Suprapubic skin (tissue), 4 donors: ENCODE measurements around the gene MKLN1. TPM values are rescaled to one million over a fixed set of nuclear protein-coding genes. Genes with fewer than 3 reads are reported as not detected.
"Not testable (repeated sequence)": the region's sequence is repeated elsewhere in the genome, so short reads cannot be mapped to it uniquely, and the experiment has no call there.

Source experiments
- DNase-seq, 2 donors: peaks; one replicate each; pipeline ENCODE4 v3.0.0-alpha.2; 2019; ENCODE audit warnings: low spot score in 2 of 2
- H3K27ac ChIP-seq: fragments of 200-600 bp; sonication (generic); one replicate; pipeline ENCODE4 v1.5.1; 2019
- H3K27me3 ChIP-seq: fragments of 200-600 bp; sonication (generic); one replicate; pipeline ENCODE4 v1.5.1; 2019
- H3K36me3 ChIP-seq: fragments of 200-600 bp; sonication (generic); one replicate; pipeline ENCODE4 v1.5.1; 2019
- H3K4me1 ChIP-seq: fragments of 200-600 bp; sonication (generic); one replicate; pipeline ENCODE4 v1.5.1; 2019
- H3K4me3 ChIP-seq: fragments of 200-600 bp; sonication (generic); one replicate; pipeline ENCODE4 v1.5.1; 2019; ENCODE audit warnings: mild to moderate bottlenecking
- H3K9me3 ChIP-seq: fragments of 200-600 bp; sonication (generic); one replicate; pipeline ENCODE4 v1.5.1; 2019
- EP300 ChIP-seq: sonication (generic); formaldehyde crosslinking; IDR thresholded peaks from one replicate; pipeline ENCODE4 v1.6.1; 2017; ENCODE audit warnings: antibody characterized with exemption
- POLR2A ChIP-seq, 2 donors: fragments of 450-650 bp; IDR thresholded peaks; one replicate each; pipeline ENCODE4 v1.6.1; 2017; ENCODE audit warnings: antibody characterized with exemption in 2 of 2, mild to moderate bottlenecking in 2 of 2, moderate library complexity in 2 of 2
- POLR2AphosphoS5 ChIP-seq, 3 donors: sonication (generic); formaldehyde crosslinking; IDR thresholded peaks; one replicate each; pipeline ENCODE4 v1.6.1; 2017; ENCODE audit warnings: antibody characterized with exemption in 3 of 3
- WGBS: methylation state at CpG from one replicate; pipeline ENCODE4 v1.1.5; 2018; 5-methylcytosine and 5-hydroxymethylcytosine counted together
- total RNA-seq, 4 donors: library from RNA; depleted of rRNA; stranded (reverse); fragments of >200 nt; gene quantifications; one replicate each; pipeline ENCODE4 v1.1.0, GENCODE V29; 2016
- TF ChIP-seq, protein P1 (sequence below), 2 donors: fragments of 200-600 bp in 1 of 2; fragments of 450-650 bp in 1 of 2; sonication (generic) in 1 of 2; IDR thresholded peaks; one replicate each; pipeline ENCODE4 v1.5.1; 2016 to 2019; ENCODE audit warnings: antibody characterized with exemption in 2 of 2, mild to moderate bottlenecking in 1 of 2, moderate library complexity in 1 of 2

Gene MKLN1
- total RNA-seq, 4 donors from 2014 or later: 32.9 to 76.0 (median 39.9) TPM

DNA sequence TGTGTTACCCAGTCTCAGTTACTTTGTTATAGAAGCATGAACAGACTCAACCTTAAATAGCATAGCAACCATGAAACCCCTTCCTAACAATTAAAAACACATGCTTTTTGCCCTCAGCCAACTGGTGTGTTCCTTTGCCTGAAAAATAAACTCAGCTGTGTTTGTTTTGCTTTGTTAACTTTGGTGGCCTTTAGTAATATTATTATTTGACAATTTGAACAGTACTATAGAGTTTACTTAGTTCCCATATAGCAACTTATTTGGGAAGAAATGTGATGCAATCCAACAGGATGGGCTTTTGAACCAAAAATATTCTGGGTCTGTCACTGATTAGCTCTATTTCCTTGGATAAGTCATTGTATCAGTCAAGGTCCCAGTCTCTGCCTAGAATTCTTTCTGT is 22.5 kb upstream of the MKLN1 start:
- no peak overlapping the region for H3K27ac ChIP-seq
- no peak for TF ChIP-seq EP300
- no peak for TF ChIP-seq POLR2A (IDR thresholded peaks at IDR 0.05)
- TF ChIP-seq, protein P1, sequence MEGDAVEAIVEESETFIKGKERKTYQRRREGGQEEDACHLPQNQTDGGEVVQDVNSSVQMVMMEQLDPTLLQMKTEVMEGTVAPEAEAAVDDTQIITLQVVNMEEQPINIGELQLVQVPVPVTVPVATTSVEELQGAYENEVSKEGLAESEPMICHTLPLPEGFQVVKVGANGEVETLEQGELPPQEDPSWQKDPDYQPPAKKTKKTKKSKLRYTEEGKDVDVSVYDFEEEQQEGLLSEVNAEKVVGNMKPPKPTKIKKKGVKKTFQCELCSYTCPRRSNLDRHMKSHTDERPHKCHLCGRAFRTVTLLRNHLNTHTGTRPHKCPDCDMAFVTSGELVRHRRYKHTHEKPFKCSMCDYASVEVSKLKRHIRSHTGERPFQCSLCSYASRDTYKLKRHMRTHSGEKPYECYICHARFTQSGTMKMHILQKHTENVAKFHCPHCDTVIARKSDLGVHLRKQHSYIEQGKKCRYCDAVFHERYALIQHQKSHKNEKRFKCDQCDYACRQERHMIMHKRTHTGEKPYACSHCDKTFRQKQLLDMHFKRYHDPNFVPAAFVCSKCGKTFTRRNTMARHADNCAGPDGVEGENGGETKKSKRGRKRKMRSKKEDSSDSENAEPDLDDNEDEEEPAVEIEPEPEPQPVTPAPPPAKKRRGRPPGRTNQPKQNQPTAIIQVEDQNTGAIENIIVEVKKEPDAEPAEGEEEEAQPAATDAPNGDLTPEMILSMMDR (IDR thresholded peaks at IDR 0.05): no peak
- no peak for TF ChIP-seq POLR2AphosphoS5 (IDR thresholded peaks at IDR 0.05)
- H3K36me3 ChIP-seq: no peaks in the 10 kb centered on the region
- no peaks in the 10 kb centered on the region for H3K27me3 ChIP-seq
- no peak for DNase-seq
- no peak overlapping the region for H3K4me3 ChIP-seq
- no peaks in the 10 kb centered on the region for H3K9me3 ChIP-seq
- H3K4me1 ChIP-seq: peaks cover 10% of the 10 kb centered on the region

DNA sequence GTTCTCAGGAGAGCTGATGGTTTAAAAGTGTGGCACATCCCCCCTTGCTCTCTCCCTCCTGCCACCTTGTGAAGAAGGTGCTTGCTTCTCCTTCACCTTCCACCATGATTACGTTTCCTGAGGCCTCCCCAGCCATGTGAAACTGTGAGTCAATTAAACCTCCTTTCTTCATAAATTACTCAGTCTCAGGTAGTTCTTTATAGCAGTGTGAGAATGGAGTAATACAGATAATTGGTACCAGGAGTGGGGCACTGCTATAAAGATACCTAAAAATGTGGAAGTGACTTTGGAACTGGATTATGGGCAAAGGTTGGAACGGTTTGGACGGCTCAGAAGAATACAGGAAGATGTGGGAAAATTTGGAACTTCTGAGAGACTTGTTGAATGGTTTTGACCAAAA is 21.6 kb upstream of the MKLN1 start:
- not testable (repeated sequence) for H3K4me1 ChIP-seq, H3K27ac ChIP-seq, H3K4me3 ChIP-seq, DNase-seq, H3K36me3 ChIP-seq, H3K27me3 ChIP-seq, H3K9me3 ChIP-seq
- 89% methylated on average over 3 of the region's 3 CpGs for WGBS

DNA sequence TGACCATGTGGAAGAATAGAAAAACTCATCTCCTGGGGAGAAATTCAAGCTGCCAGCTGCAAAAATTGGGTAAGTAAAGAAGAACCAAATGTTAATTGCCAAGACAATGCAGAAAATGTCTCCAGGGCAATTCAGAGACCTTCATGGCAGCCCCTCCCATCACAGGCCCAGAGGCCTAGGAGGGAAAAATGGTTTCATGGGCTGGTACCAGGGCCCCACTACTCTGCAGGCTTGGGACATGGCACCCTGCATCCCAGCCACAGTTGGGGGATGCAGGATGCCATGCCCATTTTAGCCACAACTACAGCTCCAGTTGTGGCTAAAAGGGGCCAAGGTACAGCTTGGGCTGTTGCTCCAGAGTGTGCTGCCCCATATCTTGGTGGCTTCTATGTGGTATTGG is 20.9 kb upstream of the MKLN1 start:
- Histone ChIP-seq H3K36me3 (no peaks in the 10 kb centered on the region), H3K9me3 (no peaks in the 10 kb centered on the region), H3K4me1 (no peaks in the 10 kb centered on the region), H3K4me3 (no peak overlapping the region), H3K27ac (no peak overlapping the region), H3K27me3 (no peaks in the 10 kb centered on the region)
- no peak for TF ChIP-seq POLR2A (IDR thresholded peaks at IDR 0.05)
- no peak for TF ChIP-seq EP300
- no peak for TF ChIP-seq POLR2AphosphoS5 (IDR thresholded peaks at IDR 0.05)
- no peak for DNase-seq

DNA sequence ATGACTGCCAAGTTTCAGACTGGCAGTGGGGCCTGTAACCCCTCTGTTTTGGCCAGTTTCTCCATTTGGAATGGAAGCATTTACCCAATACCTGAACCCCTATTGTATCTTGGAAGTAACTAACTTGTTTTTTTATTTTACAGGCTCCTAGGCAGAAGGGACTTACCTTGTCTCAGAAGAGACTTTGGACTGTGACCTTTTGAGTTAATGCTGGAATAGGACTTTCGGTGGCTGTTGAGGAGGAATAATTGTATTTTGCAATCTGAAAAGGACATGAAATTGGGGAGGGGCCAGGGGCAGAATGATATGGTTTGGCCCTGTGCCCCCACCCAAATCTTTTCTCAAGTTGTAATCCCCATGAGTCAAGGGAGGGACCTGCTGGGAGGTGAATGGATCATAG is 20.0 kb upstream of the MKLN1 start:
- H3K27me3 ChIP-seq: no peaks in the 10 kb centered on the region

DNA sequence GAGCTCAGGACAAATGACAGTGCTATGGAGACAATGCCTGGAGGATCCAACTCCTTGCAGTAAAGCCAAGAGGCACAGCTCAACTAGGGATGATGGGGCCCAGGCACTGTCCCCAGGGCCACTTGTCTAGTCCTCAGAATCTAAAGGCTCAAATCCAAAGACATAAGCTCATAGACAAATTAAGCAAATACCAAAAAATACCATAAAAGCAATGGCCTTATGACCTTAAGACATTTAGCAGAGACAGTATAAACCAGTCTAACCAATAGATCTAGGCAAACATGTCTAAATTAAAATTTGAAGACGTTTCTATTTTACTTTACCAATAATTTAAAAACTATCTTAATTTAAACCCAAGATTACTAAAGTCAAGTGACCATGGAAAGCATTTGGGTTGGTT is 14.8 kb upstream of the MKLN1 start:
- H3K27me3 ChIP-seq: no peaks in the 10 kb centered on the region
- no peak for DNase-seq
- H3K27ac ChIP-seq: no peak overlapping the region
- H3K4me3 ChIP-seq: no peak overlapping the region
- no peak for TF ChIP-seq POLR2AphosphoS5 (IDR thresholded peaks at IDR 0.05)
- TF ChIP-seq POLR2A (IDR thresholded peaks at IDR 0.05): no peak
- TF ChIP-seq, protein P1 (IDR thresholded peaks at IDR 0.05): no peak
- TF ChIP-seq EP300: no peak
- no peaks in the 10 kb centered on the region for H3K36me3 ChIP-seq
- H3K4me1 ChIP-seq: no peaks in the 10 kb centered on the region
- H3K9me3 ChIP-seq: no peaks in the 10 kb centered on the region
- 75% methylated on average over 1 of the region's 1 CpG for WGBS

More for the DNA sequence above, 20.0 kb upstream of the MKLN1 start:
- no peak for DNase-seq
- H3K9me3 ChIP-seq: no peaks in the 10 kb centered on the region
- 93% methylated on average over 1 of the region's 1 CpG for WGBS
- no peaks in the 10 kb centered on the region for H3K36me3 ChIP-seq
- TF ChIP-seq, protein P1 (IDR thresholded peaks at IDR 0.05): no peak
- no peak for TF ChIP-seq POLR2AphosphoS5 (IDR thresholded peaks at IDR 0.05)
- TF ChIP-seq POLR2A (IDR thresholded peaks at IDR 0.05): no peak
- TF ChIP-seq EP300: no peak
- no peak overlapping the region for H3K4me3 ChIP-seq
- H3K27ac ChIP-seq: no peak overlapping the region
- H3K4me1 ChIP-seq: no peaks in the 10 kb centered on the region

DNA sequence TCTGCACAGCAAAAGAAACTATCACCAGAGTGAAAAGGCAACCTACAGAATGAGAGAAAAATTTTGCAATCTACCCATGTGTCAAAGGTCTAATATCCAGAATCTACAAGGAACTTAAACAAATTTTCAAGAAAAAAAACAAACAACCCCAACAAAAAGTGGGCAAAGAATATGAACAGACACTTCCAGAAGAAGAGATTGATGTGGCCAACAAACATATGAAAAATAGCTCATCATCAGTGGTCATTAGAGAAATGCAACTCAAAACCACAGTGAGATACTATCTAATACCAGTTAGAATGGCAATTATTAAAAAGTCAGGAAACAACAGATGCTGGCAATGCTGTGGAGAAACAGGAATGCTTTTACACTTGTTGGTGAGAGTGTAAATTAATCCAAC is 7.1 kb upstream of the MKLN1 start:
- H3K4me3 ChIP-seq: no peak overlapping the region
- H3K27ac ChIP-seq: no peak overlapping the region
- H3K36me3 ChIP-seq: no peaks in the 10 kb centered on the region
- no peaks in the 10 kb centered on the region for H3K9me3 ChIP-seq
- no peaks in the 10 kb centered on the region for H3K27me3 ChIP-seq
- no peaks in the 10 kb centered on the region for H3K4me1 ChIP-seq
- DNase-seq: no peak
- TF ChIP-seq, protein P1 (IDR thresholded peaks at IDR 0.05): no peak
- TF ChIP-seq POLR2A (IDR thresholded peaks at IDR 0.05): no peak
- no peak for TF ChIP-seq POLR2AphosphoS5 (IDR thresholded peaks at IDR 0.05)
- TF ChIP-seq EP300: no peak
